Hematopoietic multipotent progenitor cell treated with erythropoietin and hydrocortisone succinate and interleukin-3 and kit ligand, for 6 days (in vitro differentiated cells): ENCODE measurements around the gene C1orf159.

Source experiments
- DNase-seq: peaks from one replicate; pipeline ENCODE4 v3.0.0-alpha.2; 2015

C1orf159 gene

GRCh38 chr1:1090424-1091343, 25.2 kb downstream of the C1orf159 start:
- DNase-seq: no peak

- no peak for DNase-seq
These were observed 26.0 kb downstream of the C1orf159 start for GRCh38 chr1:1089731-1090423.

GRCh38 chr1:1088801-1089680, 26.8 kb downstream of the C1orf159 start:
- DNase-seq: no peak

GRCh38 chr1:1088029-1088800, 27.7 kb downstream of the C1orf159 start:
- no peak for DNase-seq

- DNase-seq: no peak
These were observed 28.4 kb downstream of the C1orf159 start for GRCh38 chr1:1087351-1088028.

GRCh38 chr1:1086911-1087341, 29.0 kb downstream of the C1orf159 start:
- no peak for DNase-seq

- no peak for DNase-seq
These were observed 29.7 kb downstream of the C1orf159 start for GRCh38 chr1:1085911-1086841.

GRCh38 chr1:1085171-1085841, 30.6 kb downstream of the C1orf159 start:
- DNase-seq: no peak

GRCh38 chr1:1084372-1085170, 31.3 kb downstream of the C1orf159 start:
- DNase-seq: no peak

- no peak for DNase-seq
These were observed 32.2 kb downstream of the C1orf159 start for GRCh38 chr1:1083416-1084371.

GRCh38 chr1:1082776-1083415, 33.0 kb downstream of the C1orf159 start:
- no peak for DNase-seq

GRCh38 chr1:1082239-1082775, 33.6 kb downstream of the C1orf159 start:
- DNase-seq: no peak

- DNase-seq: no peak
These were observed 34.3 kb downstream of the C1orf159 start for GRCh38 chr1:1081311-1082238.

- DNase-seq: no peak
These were observed 35.0 kb downstream of the C1orf159 start for GRCh38 chr1:1080951-1081310.

- DNase-seq: peak; percentile 49
These were observed 35.6 kb downstream of the C1orf159 start for GRCh38 chr1:1080122-1080757.
